Measurements from ENCODE around the gene TNNI3K. TPM values are rescaled to one million over a fixed set of nuclear protein-coding genes. Genes with fewer than 3 reads are reported as not detected.

The TNNI3K gene
- polyA plus RNA-seq, 1 donor from 2014 or later, result 3.5 TPM

DNA sequence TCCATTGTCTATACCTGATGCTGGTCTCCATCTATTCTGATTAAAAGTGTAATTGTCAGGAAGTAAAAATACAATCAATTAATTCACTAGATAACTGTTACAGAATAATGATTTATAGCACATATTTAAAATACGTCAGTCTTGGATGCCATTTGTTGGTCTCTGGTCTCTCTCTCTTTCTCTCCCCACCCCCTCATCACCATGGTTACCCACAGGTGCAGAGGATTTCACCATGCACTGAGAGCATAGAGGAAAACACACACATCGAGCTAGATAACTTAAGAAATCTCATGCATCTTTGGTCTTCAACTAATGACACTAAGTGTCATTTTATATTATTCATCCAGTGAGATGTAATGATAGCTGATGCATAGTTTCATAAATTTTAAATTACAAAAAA is 243.8 kb downstream of the TNNI3K start:
- Histone ChIP-seq H3K79me2 (replicated peaks; ENCODE audit: insufficient read depth, low read length) (no peaks in the 10 kb centered on the region), H3K4me2 (ENCODE audit: low read length) (no peak overlapping the region), H2AFZ (ENCODE audit: low read depth, low read length) (no peak overlapping the region), H3K27ac (ENCODE audit: low read length) (no peak overlapping the region), H3K9ac (ENCODE audit: low read length) (no peak overlapping the region), H3F3A (ENCODE audit: insufficient read depth, low read length, poor library complexity, severe bottlenecking) (peaks cover 7% of the 10 kb centered on the region), H3K9me3 (ENCODE audit: low read length) (no peaks in the 10 kb centered on the region), H3K9me2 (ENCODE audit: insufficient read depth, low read length) (no peaks in the 10 kb centered on the region), H4K20me1 (ENCODE audit: insufficient read depth) (no peaks in the 10 kb centered on the region), H3K4me3 (ENCODE audit: low read length) (no peak overlapping the region), H3K27me3 (ENCODE audit: insufficient read depth, low read depth, low read length) (no peaks in the 10 kb centered on the region), H3K36me3 (ENCODE audit: insufficient read depth, low read length) (no peaks in the 10 kb centered on the region)
- TF ChIP-seq SMC3 (conservative IDR thresholded peaks at IDR 0.05; ENCODE audit: poor library complexity) (no peak), RAD21 (conservative IDR thresholded peaks at IDR 0.05) (no peak), MXI1 (conservative IDR thresholded peaks at IDR 0.05; ENCODE audit: poor library complexity, severe bottlenecking) (no peak), EZH2 (IDR thresholded peaks at IDR 0.05; ENCODE audit: borderline replicate concordance, insufficient read depth, low read length, poor library complexity, severe bottlenecking) (no peak), EP300 (conservative IDR thresholded peaks at IDR 0.05; ENCODE audit: poor library complexity, severe bottlenecking) (no peak), CTCF (IDR thresholded peaks at IDR 0.05; ENCODE audit: poor library complexity, severe bottlenecking) (no peak), TAF1 (IDR thresholded peaks at IDR 0.05; ENCODE audit: low read depth) (no peak), POLR2AphosphoS5 (IDR thresholded peaks at IDR 0.05) (no peak)
- TF ChIP-seq, protein P1, sequence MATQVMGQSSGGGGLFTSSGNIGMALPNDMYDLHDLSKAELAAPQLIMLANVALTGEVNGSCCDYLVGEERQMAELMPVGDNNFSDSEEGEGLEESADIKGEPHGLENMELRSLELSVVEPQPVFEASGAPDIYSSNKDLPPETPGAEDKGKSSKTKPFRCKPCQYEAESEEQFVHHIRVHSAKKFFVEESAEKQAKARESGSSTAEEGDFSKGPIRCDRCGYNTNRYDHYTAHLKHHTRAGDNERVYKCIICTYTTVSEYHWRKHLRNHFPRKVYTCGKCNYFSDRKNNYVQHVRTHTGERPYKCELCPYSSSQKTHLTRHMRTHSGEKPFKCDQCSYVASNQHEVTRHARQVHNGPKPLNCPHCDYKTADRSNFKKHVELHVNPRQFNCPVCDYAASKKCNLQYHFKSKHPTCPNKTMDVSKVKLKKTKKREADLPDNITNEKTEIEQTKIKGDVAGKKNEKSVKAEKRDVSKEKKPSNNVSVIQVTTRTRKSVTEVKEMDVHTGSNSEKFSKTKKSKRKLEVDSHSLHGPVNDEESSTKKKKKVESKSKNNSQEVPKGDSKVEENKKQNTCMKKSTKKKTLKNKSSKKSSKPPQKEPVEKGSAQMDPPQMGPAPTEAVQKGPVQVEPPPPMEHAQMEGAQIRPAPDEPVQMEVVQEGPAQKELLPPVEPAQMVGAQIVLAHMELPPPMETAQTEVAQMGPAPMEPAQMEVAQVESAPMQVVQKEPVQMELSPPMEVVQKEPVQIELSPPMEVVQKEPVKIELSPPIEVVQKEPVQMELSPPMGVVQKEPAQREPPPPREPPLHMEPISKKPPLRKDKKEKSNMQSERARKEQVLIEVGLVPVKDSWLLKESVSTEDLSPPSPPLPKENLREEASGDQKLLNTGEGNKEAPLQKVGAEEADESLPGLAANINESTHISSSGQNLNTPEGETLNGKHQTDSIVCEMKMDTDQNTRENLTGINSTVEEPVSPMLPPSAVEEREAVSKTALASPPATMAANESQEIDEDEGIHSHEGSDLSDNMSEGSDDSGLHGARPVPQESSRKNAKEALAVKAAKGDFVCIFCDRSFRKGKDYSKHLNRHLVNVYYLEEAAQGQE (IDR thresholded peaks at IDR 0.05; ENCODE audit: borderline replicate concordance), result no peak

- TF ChIP-seq POLR2AphosphoS5 (IDR thresholded peaks at IDR 0.05) (no peak), TAF1 (IDR thresholded peaks at IDR 0.05; ENCODE audit: low read depth) (no peak), EP300 (conservative IDR thresholded peaks at IDR 0.05; ENCODE audit: poor library complexity, severe bottlenecking) (no peak), RAD21 (conservative IDR thresholded peaks at IDR 0.05) (no peak), MXI1 (conservative IDR thresholded peaks at IDR 0.05; ENCODE audit: poor library complexity, severe bottlenecking) (no peak)
- Histone ChIP-seq H3K27me3 (ENCODE audit: insufficient read depth, low read depth, low read length) (no peaks in the 10 kb centered on the region), H2AFZ (ENCODE audit: low read depth, low read length) (no peak overlapping the region), H3F3A (ENCODE audit: insufficient read depth, low read length, poor library complexity, severe bottlenecking) (peaks cover 6% of the 10 kb centered on the region), H3K36me3 (ENCODE audit: insufficient read depth, low read length) (no peaks in the 10 kb centered on the region), H4K20me1 (ENCODE audit: insufficient read depth) (no peaks in the 10 kb centered on the region), H3K9ac (ENCODE audit: low read length) (no peak overlapping the region), H3K4me3 (ENCODE audit: low read length) (no peak overlapping the region), H3K79me2 (replicated peaks; ENCODE audit: insufficient read depth, low read length) (no peaks in the 10 kb centered on the region), H3K4me2 (ENCODE audit: low read length) (no peak overlapping the region), H3K9me3 (ENCODE audit: low read length) (no peaks in the 10 kb centered on the region), H3K27ac (ENCODE audit: low read length) (no peak overlapping the region), H3K9me2 (ENCODE audit: insufficient read depth, low read length) (no peaks in the 10 kb centered on the region)
Observed at GRCh38 chr1:74480068-74480467, 244.9 kb downstream of the TNNI3K start.

Measured in neural cell (in vitro differentiated cells).